C1 segment of cervical spinal cord (tissue), 14 donors: ENCODE data around the gene SLC26A11.

ENCODE experiments used
- DNase-seq, 14 donors: peaks; one replicate each; lab custom pipeline; 2025; lab: John Stamatoyannopoulos, UW

Gene SLC26A11

GRCh38 chr17:80220054-80220735, at the start of gene SLC26A11, which contains the start of gene SGSH:
SLC26A11 (plus strand) TSS chr17:80220427; CDS start chr17:80221561, 1,134 bp downstream.
SGSH (minus strand) TSS chr17:80220333; CDS start chr17:80220313, 20 bp downstream.
- DNase-seq, result peak in 11 of 14 donors; percentile 21 to 73 (median 45)

GRCh38 chr17:80171681-80172080, 48.5 kb upstream of the SLC26A11 start:
- no peak for DNase-seq

- no peak for DNase-seq
These were observed 47.1 kb upstream of the SLC26A11 start for GRCh38 chr17:80173126-80173525.

- DNase-seq, result no peak
These were observed 46.3 kb upstream of the SLC26A11 start for GRCh38 chr17:80173916-80174315.

- DNase-seq, result no peak
These were observed 43.5 kb upstream of the SLC26A11 start for GRCh38 chr17:80176757-80177156.

GRCh38 chr17:80177986-80178595, 42.1 kb upstream of the SLC26A11 start:
- DNase-seq, result no peak

GRCh38 chr17:80180192-80180591, 40.0 kb upstream of the SLC26A11 start:
- no peak for DNase-seq

- DNase-seq, result no peak
These were observed 38.8 kb upstream of the SLC26A11 start for GRCh38 chr17:80181431-80181830.

GRCh38 chr17:80182118-80182844, 37.9 kb upstream of the SLC26A11 start:
- DNase-seq, result no peak

GRCh38 chr17:80182845-80183223, 37.4 kb upstream of the SLC26A11 start:
- no peak for DNase-seq

- DNase-seq, result no peak
These were observed 36.4 kb upstream of the SLC26A11 start for GRCh38 chr17:80183581-80184422.

- DNase-seq, result no peak
These were observed 35.9 kb upstream of the SLC26A11 start for GRCh38 chr17:80184423-80184714.

- DNase-seq, result no peak
These were observed 34.3 kb upstream of the SLC26A11 start for GRCh38 chr17:80185968-80186367.

- no peak for DNase-seq
These were observed 33.1 kb upstream of the SLC26A11 start for GRCh38 chr17:80187090-80187489.

GRCh38 chr17:80187515-80187941, 32.7 kb upstream of the SLC26A11 start:
- DNase-seq, result no peak

- DNase-seq, result no peak
These were observed 30.6 kb upstream of the SLC26A11 start for GRCh38 chr17:80189611-80190010.

- no peak for DNase-seq
These were observed 29.5 kb upstream of the SLC26A11 start for GRCh38 chr17:80190716-80191115.

GRCh38 chr17:80191192-80191591, 29.0 kb upstream of the SLC26A11 start:
- DNase-seq, result no peak

- DNase-seq, result peak in 13 of 14 donors; percentile 6 to 60 (median 45)
These were observed 28.2 kb upstream of the SLC26A11 start for GRCh38 chr17:80191865-80192661.

GRCh38 chr17:80195141-80195540, 25.1 kb upstream of the SLC26A11 start:
- no peak for DNase-seq
